Muscle layer of colon (tissue), 2 donors: Measurements from ENCODE around the gene EIF4H.
"Not testable (repeated sequence)": the region's sequence is repeated elsewhere in the genome, so short reads cannot be mapped to it uniquely, and the experiment has no call there.

Experiments
- H3K27ac ChIP-seq: one replicate; pipeline ENCODE4 v1.7.0; 2013; ENCODE audit warnings: low read depth, mild to moderate bottlenecking, low read length, moderate library complexity
- H3K27me3 ChIP-seq, 2 donors: one replicate each; pipeline ENCODE4 v1.7.0; 2013; ENCODE audit warnings: low read length in 2 of 2, mild to moderate bottlenecking in 2 of 2; ENCODE audit not compliant: insufficient read depth in 2 of 2, control insufficient read depth in 1 of 2
- H3K36me3 ChIP-seq: one replicate; pipeline ENCODE4 v1.7.0; 2013; ENCODE audit warnings: mild to moderate bottlenecking, low read length; ENCODE audit not compliant: insufficient read depth
- H3K4me1 ChIP-seq: one replicate; pipeline ENCODE4 v1.7.0; 2013; ENCODE audit warnings: mild to moderate bottlenecking, low read length; ENCODE audit not compliant: insufficient read depth
- H3K4me3 ChIP-seq, 2 donors: one replicate each; pipeline ENCODE4 v1.7.0; 2013; ENCODE audit warnings: low read length in 2 of 2, low read depth in 1 of 2, mild to moderate bottlenecking in 1 of 2, moderate library complexity in 1 of 2
- H3K9ac ChIP-seq: one replicate; pipeline ENCODE4 v1.7.0; 2013; ENCODE audit warnings: low read length
- H3K9me3 ChIP-seq: one replicate; pipeline ENCODE4 v1.7.0; 2013; ENCODE audit warnings: mild to moderate bottlenecking, low read length
- donor health status: abdominal sarcoma.
- donor health status: Adenocarcinoma of cecum.

EIF4H gene

DNA sequence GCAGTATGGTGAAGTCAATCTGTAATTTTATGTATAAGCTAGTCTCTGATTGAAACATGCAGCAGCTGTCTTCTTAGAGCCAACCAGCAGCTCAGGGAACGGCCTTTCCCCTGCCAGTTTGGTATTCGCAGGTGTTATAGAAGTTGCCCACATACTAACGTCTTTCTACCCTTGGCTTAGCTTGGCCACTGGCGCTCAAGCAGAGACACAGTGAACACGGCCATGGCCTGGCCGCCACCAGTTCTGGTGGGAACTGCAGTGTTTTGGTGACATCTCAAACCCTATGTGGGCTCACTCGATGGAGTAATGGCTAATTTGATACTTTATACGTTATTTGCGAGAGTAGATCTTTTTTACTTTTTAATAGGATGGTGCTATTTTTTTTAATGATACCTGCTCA, 17.1 kb downstream of the EIF4H start:
- Histone ChIP-seq H3K36me3 (peaks cover 75% of the 10 kb centered on the region), H3K4me1 (peaks cover 27% of the 10 kb centered on the region), H3K9ac (no peak overlapping the region), H3K4me3 (no peak overlapping the region), H3K27ac (no peak overlapping the region), H3K27me3 (no peaks in the 10 kb centered on the region), H3K9me3 (no peaks in the 10 kb centered on the region)

DNA sequence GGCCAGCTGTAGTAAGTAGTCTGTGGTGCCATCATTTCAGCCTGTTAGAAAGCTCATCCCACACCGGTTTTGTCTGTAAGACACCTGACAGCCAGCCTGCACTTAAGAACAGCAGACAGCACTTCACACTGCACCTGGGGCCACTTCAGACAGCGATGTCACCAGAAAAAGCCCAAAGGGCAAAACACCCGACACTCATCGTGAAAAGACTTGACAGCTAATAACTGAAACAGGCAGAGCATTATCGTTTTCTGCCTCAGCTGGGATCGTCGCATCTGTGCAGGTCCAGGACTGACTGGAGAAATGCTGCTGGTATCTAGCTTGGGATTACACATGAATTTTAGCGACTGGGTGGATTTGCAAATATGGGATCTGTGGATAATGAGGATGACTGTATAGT, 18.9 kb downstream of the EIF4H start:
- no peak overlapping the region for H3K27ac ChIP-seq
- H3K27me3 ChIP-seq: no peaks in the 10 kb centered on the region
- H3K36me3 ChIP-seq: peaks cover 76% of the 10 kb centered on the region
- no peaks in the 10 kb centered on the region for H3K9me3 ChIP-seq
- H3K4me1 ChIP-seq: peaks cover 10% of the 10 kb centered on the region
- no peak overlapping the region for H3K4me3 ChIP-seq
- H3K9ac ChIP-seq: no peak overlapping the region

DNA sequence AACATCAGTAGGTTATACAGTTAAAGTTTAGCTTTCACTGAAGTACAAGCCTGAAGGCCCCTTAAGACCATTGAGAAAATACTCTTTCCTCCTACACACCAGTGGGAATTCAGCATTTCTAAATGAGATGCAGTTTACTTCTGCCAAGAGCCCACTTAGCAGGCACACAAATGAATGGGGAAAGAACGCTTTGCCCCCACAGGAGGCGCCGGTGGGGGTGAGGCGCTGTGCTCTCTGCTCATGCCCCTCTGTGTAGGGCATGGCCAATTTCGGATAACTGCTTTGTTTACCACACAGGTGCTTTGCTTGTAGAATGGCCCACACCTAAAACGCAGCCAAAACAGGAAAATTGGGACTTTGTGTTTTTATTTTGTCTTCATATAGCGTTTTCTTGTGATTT, 19.8 kb downstream of the EIF4H start:
- Histone ChIP-seq H3K9ac (no peak overlapping the region), H3K9me3 (no peaks in the 10 kb centered on the region), H3K27me3 (no peaks in the 10 kb centered on the region), H3K4me3 (no peak overlapping the region), H3K27ac (no peak overlapping the region), H3K36me3 (peaks cover 68% of the 10 kb centered on the region), H3K4me1 (peaks cover 2% of the 10 kb centered on the region)

DNA sequence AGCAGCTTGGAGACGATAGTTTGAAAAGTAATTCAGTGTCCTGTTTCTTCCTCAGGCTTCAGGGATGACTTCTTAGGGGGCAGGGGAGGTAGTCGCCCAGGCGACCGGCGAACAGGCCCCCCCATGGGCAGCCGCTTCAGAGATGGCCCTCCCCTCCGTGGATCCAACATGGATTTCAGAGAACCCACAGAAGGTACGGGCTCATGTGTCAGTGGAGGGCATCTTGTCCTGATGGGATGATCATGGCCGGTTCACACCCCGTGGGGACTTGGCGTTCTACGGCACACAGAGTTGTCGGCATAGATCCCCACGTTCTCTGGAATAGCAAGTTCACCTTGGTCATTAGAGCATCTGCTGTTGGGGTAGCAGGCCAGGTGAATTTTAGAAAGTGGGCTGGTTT, 20.5 kb downstream of the EIF4H start:
- Histone ChIP-seq H3K4me3 (no peak overlapping the region), H3K9me3 (no peaks in the 10 kb centered on the region), H3K27me3 (no peaks in the 10 kb centered on the region), H3K9ac (no peak overlapping the region), H3K4me1 (no peaks in the 10 kb centered on the region), H3K27ac (no peak overlapping the region), H3K36me3 (peaks cover 60% of the 10 kb centered on the region)

DNA sequence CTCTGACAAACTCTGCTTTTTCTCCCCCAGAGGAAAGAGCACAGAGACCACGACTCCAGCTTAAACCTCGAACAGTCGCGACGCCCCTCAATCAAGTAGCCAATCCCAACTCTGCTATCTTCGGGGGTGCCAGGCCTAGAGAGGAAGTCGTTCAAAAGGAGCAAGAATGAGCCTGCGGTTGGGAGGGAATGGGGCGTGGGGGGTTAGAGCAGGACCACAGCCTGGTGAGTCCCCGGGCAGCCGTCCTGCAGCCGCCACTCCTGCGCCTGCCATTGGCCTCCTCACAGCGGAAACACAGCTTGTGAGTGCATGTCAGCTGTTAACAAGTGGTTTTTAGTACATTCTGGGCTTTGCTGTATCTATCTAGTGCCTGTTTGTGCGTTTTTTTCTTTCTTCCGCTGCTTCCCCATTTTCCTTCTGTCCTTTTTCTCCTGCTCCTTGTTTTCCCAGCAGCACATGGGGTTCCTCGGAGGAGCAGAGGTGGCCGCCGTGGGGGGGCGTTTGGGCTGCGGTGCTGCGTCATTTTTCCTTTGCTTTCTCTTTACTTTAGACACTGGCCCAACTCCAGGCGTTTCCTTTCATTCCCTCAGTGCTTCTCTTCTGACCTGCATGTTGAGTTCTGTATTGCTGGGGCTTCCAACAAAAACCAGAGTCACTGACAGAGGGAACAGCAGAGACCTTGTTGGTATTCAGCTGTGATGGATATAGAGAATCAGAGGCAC, 21.1 kb downstream of the EIF4H start:
- H3K27ac ChIP-seq, H3K9ac ChIP-seq, H3K4me3 ChIP-seq, H3K4me1 ChIP-seq, H3K9me3 ChIP-seq, H3K27me3 ChIP-seq: not testable (repeated sequence)
- H3K36me3 ChIP-seq: peaks cover 54% of the 10 kb centered on the region

DNA sequence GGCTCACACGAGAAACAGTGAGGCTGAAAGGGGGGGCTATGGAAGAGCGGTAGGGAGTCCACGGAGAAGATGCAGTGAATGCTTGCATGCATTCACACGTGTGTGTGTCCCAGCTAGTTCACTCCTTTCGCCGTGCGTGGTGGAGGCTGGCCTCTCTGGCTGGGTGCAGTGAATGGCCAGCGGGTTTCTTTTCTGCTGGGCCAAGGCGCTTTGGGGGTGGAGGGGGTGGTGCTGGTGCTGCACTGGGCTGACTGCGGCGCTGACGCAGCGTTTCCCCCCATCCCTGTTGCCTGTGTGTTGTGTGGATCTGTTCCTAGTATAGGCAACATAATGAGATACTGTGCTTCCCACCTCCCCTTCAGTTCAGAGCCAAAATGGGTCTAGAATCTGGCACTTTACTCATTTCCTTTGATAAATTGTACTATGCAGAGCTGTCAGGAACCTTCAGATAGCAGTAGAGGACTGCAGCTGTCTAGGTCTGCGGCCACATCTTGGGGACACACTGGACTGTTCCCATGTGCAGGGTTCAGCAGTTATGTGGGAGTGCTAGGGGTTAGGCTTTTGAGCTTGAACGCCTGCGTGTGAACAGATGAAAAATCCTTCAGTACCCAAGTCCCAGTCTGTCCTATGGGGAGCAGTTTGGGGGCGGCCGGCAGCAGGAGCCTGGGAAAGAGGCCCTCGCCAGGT, 22.0 kb downstream of the EIF4H start:
- not testable (repeated sequence) for H3K9me3 ChIP-seq, H3K27me3 ChIP-seq, H3K4me1 ChIP-seq, H3K4me3 ChIP-seq, H3K9ac ChIP-seq, H3K27ac ChIP-seq
- peaks cover 46% of the 10 kb centered on the region for H3K36me3 ChIP-seq

DNA sequence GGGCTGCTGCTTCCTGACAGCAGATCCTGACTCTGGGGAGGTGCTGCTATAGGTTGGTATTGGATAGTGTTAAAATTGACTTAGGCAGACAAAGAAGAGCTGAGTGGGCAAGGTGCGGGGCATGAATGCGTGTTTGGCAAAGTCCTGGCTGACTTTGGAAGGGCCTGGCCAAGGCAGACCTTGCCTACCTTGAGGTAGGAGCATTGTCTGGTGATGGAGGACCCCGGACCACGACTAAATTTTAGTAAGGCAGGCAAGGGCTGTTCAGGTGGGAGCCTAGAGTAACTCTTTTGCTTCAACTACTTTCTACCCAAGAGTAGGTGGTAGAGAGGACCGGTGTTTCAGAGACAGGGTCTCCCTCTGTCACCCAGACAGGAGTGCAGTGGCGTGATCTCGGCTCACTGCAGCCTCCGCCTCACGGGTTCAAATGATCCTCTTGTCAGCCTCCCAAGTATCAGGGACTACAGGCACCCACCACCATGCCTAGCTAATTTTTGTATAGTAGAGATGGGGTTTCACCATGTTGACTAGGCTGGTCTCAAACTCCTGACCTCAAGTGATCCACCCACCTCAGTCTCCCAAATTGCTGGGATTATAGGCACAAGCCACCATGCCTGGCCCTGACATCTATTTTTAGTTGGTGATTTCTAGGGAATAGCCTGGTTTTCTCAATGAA, 23.4 kb downstream of the EIF4H start:
- Histone ChIP-seq H3K4me3 (no peak overlapping the region), H3K4me1 (no peaks in the 10 kb centered on the region), H3K9ac (no peak overlapping the region), H3K27ac (no peak overlapping the region), H3K27me3 (no peaks in the 10 kb centered on the region), H3K36me3 (peaks cover 31% of the 10 kb centered on the region), H3K9me3 (no peaks in the 10 kb centered on the region)

DNA sequence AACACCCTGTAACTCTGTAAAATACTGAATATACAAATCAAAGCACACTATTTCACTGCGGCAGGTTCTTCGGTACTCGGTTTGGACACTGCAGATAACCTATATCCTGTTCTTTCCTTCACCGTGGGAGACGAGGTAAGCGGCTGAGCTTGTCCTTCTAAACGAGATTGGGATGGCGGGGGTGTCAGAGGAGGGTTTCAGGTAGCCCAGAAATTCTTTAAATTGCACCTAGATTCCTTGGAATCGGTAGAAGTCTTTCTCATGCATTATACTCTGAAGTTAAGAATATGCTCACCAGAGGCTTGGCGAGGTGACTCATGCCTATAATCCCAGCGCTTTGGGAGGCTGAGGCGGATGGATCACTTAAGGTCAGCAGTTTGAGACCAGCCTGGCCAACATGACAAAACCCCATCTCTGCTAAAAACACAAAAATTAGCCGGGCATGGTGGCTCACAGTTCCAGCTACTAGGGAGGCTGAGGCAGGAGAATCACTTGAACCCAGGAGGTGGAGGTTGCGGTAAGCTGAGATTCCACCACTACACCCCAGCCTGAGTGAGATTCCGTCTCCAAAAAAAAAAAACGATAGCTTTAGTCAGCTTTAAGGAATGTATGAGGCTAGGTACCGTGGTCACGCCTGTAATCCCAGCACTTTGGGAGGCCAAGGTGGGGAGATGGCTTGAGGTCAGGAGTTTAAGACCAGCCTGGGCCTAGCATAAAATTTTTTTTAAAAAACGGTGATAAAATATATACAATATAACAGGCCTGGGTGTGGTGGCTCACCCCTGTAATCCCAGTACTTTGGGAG, 25.6 kb downstream of the EIF4H start:
- Histone ChIP-seq H3K4me3 (no peak overlapping the region), H3K27me3 (no peaks in the 10 kb centered on the region), H3K9ac (no peak overlapping the region), H3K4me1 (no peaks in the 10 kb centered on the region), H3K36me3 (peaks cover 11% of the 10 kb centered on the region), H3K27ac (no peak overlapping the region), H3K9me3 (no peaks in the 10 kb centered on the region)

DNA sequence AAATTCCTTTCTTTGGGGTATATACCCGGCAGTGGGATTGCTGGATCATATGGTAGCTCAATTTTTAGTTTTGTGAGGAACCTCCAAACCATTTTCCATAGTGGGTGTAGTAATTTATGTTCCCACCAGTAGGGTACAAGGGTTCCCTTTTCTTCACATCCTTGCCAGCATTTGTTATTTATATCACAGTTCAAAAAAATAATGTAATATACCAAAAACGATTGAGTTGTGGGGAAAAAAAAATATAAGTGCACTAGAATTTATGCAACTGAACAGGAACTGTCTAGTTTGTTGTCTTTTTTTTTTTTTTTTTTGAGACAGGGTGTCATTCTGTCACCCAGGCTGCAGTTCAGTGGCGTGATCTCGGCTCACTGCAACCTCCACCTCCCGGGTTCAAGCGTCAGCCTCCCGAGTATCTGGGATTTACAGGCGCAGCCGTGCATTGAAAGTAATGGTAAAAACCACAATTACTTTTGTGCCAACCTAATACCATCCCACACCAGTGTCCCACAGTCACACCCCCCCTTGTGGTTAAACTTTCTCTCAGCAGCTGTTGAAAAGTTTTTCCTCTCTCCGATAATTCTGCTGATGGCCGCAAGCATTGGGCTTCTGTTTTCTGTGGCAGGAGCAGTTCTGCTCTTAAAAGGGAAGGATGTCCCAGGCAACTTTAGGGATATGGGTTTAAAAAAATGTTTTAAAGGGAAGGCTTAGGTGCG, 28.8 kb downstream of the EIF4H start:
- H3K4me1 ChIP-seq: peaks cover 4% of the 10 kb centered on the region
- no peaks in the 10 kb centered on the region for H3K36me3 ChIP-seq
- H3K27ac ChIP-seq: no peak overlapping the region
- no peaks in the 10 kb centered on the region for H3K9me3 ChIP-seq
- no peaks in the 10 kb centered on the region for H3K27me3 ChIP-seq
- no peak overlapping the region for H3K9ac ChIP-seq
- H3K4me3 ChIP-seq: no peak overlapping the region

DNA sequence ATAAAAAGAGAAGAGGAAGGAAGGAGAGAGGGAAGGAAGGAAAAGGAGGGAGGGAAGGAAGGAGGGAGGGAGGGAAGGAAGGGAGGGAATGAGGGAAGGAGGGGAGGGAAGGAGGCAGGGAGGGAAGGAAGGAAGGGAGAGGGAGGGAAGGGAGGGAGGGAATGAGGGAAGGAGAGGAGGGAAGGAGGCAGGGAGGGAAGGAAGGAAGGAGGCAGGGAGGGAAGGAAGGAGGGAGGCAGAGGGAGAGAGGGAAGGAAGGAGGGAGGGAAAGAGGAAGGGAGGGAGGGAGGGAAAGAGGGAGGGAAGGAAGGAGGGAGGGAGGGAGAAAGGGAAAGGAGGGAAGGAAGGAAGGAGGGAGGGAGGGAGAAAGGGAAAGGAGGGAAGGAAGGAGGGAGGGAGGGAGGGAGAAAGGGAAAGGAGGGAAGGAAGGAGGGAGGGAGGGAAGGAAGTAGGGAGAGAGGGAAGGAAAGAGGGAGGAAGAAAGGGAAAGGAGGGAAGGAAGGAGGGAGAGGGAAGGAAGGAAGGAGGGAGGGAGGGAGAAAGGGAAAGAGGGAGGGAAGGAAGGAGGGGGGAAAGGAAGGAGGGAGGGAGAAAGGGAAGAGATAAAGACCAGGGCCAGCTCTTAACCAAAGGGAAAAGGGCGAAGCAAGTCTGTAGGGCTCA, 29.9 kb downstream of the EIF4H start:
- Histone ChIP-seq H3K4me3 (no peak overlapping the region), H3K27me3 (no peaks in the 10 kb centered on the region), H3K9ac (no peak overlapping the region)

More for the DNA sequence above, 29.9 kb downstream of the EIF4H start:
- Histone ChIP-seq H3K9me3 (no peaks in the 10 kb centered on the region), H3K4me1 (peaks cover 4% of the 10 kb centered on the region), H3K36me3 (no peaks in the 10 kb centered on the region), H3K27ac (no peak overlapping the region)
